Gastrocnemius medialis (tissue), 4 donors: ENCODE data around the gene MEGF9. TPM values are rescaled to one million over a fixed set of nuclear protein-coding genes. Genes with fewer than 3 reads are reported as not detected.

Experiments used
- ATAC-seq, 2 donors: fragments of 150-250 bp; one replicate each; pipeline ENCODE4 v1.9.1; 2016
- DNase-seq, 2 donors: peaks; one replicate each; pipeline ENCODE4 v3.0.0-alpha.2; 2019
- H3K27ac ChIP-seq, 4 donors: fragments of 200-600 bp; sonication (generic); 1 replicate in 1 of 4; 2 replicates in 3 of 4; pipeline ENCODE4 v1.5.1; 2016 to 2018; ENCODE audit warnings: mild to moderate bottlenecking in 2 of 4, moderate library complexity in 1 of 4
- H3K27me3 ChIP-seq, 3 donors: fragments of 200-600 bp; sonication (generic) in 2 of 3; 1 replicate in 1 of 3; 2 replicates in 2 of 3; pipeline versions ENCODE4 v1.5.1 to v1.6.0; 2016 to 2019; ENCODE audit warnings: mild to moderate bottlenecking in 1 of 3, moderate library complexity in 1 of 3
- H3K36me3 ChIP-seq, 2 donors: fragments of 200-600 bp; sonication (generic) in 1 of 2; one replicate each; pipeline ENCODE4 v1.5.1; 2017 to 2018
- H3K4me1 ChIP-seq, 2 donors: fragments of 200-600 bp; sonication (generic) in 1 of 2; one replicate each; pipeline ENCODE4 v1.5.1; 2016 to 2017; ENCODE audit warnings: mild to moderate bottlenecking in 2 of 2
- H3K4me3 ChIP-seq, 4 donors: fragments of 200-600 bp; sonication (generic) in 3 of 4; 1 replicate in 1 of 4; 2 replicates in 3 of 4; pipeline ENCODE4 v1.5.1; 2016 to 2019; ENCODE audit warnings: mild to moderate bottlenecking in 2 of 4
- H3K9me3 ChIP-seq, 3 donors: fragments of 200-600 bp; sonication (generic) in 2 of 3; 1 replicate in 1 of 3; 2 replicates in 2 of 3; pipeline ENCODE4 v1.5.1; 2016 to 2019
- CTCF ChIP-seq, 5 experiments: fragments of 450-650 bp in 3 of 5; fragments of 200-600 bp in 2 of 5; sonication (generic) in 2 of 5; IDR thresholded peaks in 4 of 5; conservative IDR thresholded peaks in 1 of 5; 1 replicate in 4 of 5; 2 replicates in 1 of 5; pipeline ENCODE4 v1.5.1; 2016 to 2019; ENCODE audit warnings: antibody characterized with exemption in 5 of 5, mild to moderate bottlenecking in 3 of 5, moderate library complexity in 3 of 5
- POLR2A ChIP-seq, 2 donors: fragments of 450-650 bp; IDR thresholded peaks; one replicate each; pipeline ENCODE4 v1.6.1; 2017; ENCODE audit warnings: antibody characterized with exemption in 2 of 2, mild to moderate bottlenecking in 2 of 2, moderate library complexity in 2 of 2
- in situ Hi-C, 4 donors: fragments of 200-750 bp; cut with MboI; loops; one replicate each; pipeline versions ENCODE4 v1.15.0 to v1.8.0; 2017; ENCODE audit warnings: low sequenced_read_pairs in 4 of 4
- intact Hi-C: fragments of 100-400 bp; cut with DNase I; formaldehyde crosslinking; loops from one replicate; pipeline ENCODE4 v1.15.1; 2023; ENCODE audit warnings: low total_unique reads
- total RNA-seq, 4 donors: library from RNA; depleted of rRNA; stranded (reverse); fragments of >200 nt; gene quantifications; one replicate each; pipeline versions ENCODE4 v1.1.0 to v1.2.3, GENCODE V29; 2016

MEGF9 gene
- total RNA-seq, 4 donors from 2014 or later, result 6.3 to 15.3 (median 13.5) TPM

GRCh38 chr9:120587328-120587727 is 126.9 kb downstream of the MEGF9 start:
- H3K36me3 ChIP-seq, result no peaks in the 10 kb centered on the region
- no peaks in the 10 kb centered on the region for H3K9me3 ChIP-seq
- no peak overlapping the region for H3K27ac ChIP-seq
- peaks cover 8 to 15% of the 10 kb centered on the region in 2 donors for H3K4me1 ChIP-seq
- H3K27me3 ChIP-seq, result no peaks in the 10 kb centered on the region
- intact Hi-C loops (loop anchor here (10.0 kb wide), 2 partner anchors 257 to 783 kb away; partner anchors contain the start of gene PSMD5), in situ Hi-C loops (no loop called here)
- no peak overlapping the region for H3K4me3 ChIP-seq
- ATAC-seq, result no peak
- DNase-seq, result no peak
- TF ChIP-seq POLR2A (IDR thresholded peaks at IDR 0.05) (no peak), CTCF (IDR thresholded peaks at IDR 0.05 in 4 of 5, conservative IDR thresholded peaks at IDR 0.05 in 1 of 5) (no peak)

- Histone ChIP-seq H3K4me1 (peaks cover 16 to 20% of the 10 kb centered on the region in 2 donors), H3K4me3 (no peak overlapping the region), H3K27ac (peak overlapping the region; percentile 76 to 87 (median 84)), H3K9me3 (no peaks in the 10 kb centered on the region), H3K36me3 (no peaks in the 10 kb centered on the region), H3K27me3 (no peaks in the 10 kb centered on the region)
- intact Hi-C loops, result loop anchor here (5.0 to 10.0 kb wide), 3 partner anchors 208 to 779 kb away; partner anchors contain the start of genes FBXW2 and PSMD5
- no peak for TF ChIP-seq POLR2A (IDR thresholded peaks at IDR 0.05)
- no peak for TF ChIP-seq CTCF (IDR thresholded peaks at IDR 0.05 in 4 of 5, conservative IDR thresholded peaks at IDR 0.05 in 1 of 5)
- in situ Hi-C loops, result no loop called here
- DNase-seq (peak; percentile 77 to 91), ATAC-seq (peak; percentile 79 to 87)
Observed at GRCh38 chr9:120583958-120584369, 130.3 kb downstream of the MEGF9 start.

- no peaks in the 10 kb centered on the region for H3K36me3 ChIP-seq
- ATAC-seq (peak; percentile 84 to 92), DNase-seq (peak; percentile 93 to 95)
- intact Hi-C loops (loop anchor here (5.0 to 10.0 kb wide), 3 partner anchors 212 to 775 kb away; partner anchors contain the start of genes FBXW2 and PSMD5), in situ Hi-C loops (no loop called here)
- H3K4me1 ChIP-seq, result peaks cover 24% of the 10 kb centered on the region in 2 donors
- no peaks in the 10 kb centered on the region for H3K9me3 ChIP-seq
- H3K4me3 ChIP-seq, result peak within 1 kb of the TSS; percentile 89 to 98 (median 95)
- peak within 1 kb of the TSS; percentile 88 to 95 (median 89) for H3K27ac ChIP-seq
- peak; percentile 51 to 56 for TF ChIP-seq POLR2A (IDR thresholded peaks at IDR 0.05)
- no peak for TF ChIP-seq CTCF (IDR thresholded peaks at IDR 0.05 in 4 of 5, conservative IDR thresholded peaks at IDR 0.05 in 1 of 5)
- H3K27me3 ChIP-seq, result no peaks in the 10 kb centered on the region
Observed at GRCh38 chr9:120580051-120580896, 134.0 kb downstream of the MEGF9 start, which contains the start of gene CDK5RAP2. Gene CDK5RAP2, minus strand, starts transcription at chr9:120580167. Its CDS starts 189 bp downstream, at chr9:120579978.

- Histone ChIP-seq H3K9me3 (no peaks in the 10 kb centered on the region), H3K36me3 (no peaks in the 10 kb centered on the region), H3K27ac (peak overlapping the region; percentile 88 to 95 (median 89)), H3K4me3 (peak overlapping the region; percentile 89 to 98 (median 95)), H3K27me3 (no peaks in the 10 kb centered on the region), H3K4me1 (peaks cover 22 to 23% of the 10 kb centered on the region in 2 donors)
- intact Hi-C loops (loop anchor here (2.0 to 10.0 kb wide), 5 partner anchors 47 to 775 kb away; partner anchors contain the start of genes FBXW2 and PSMD5), in situ Hi-C loops (no loop called here)
- TF ChIP-seq POLR2A (IDR thresholded peaks at IDR 0.05) (no peak), CTCF (IDR thresholded peaks at IDR 0.05 in 4 of 5, conservative IDR thresholded peaks at IDR 0.05 in 1 of 5) (no peak)
- DNase-seq (peak in 1 of 2 donors; percentile 9), ATAC-seq (peak; percentile 29 to 30)
Observed at GRCh38 chr9:120579139-120580050, 134.9 kb downstream of the MEGF9 start.
